Erythroblast (primary cell): ENCODE measurements around the gene MYO1E.

Source experiments
- GATA1 ChIP-seq: IDR thresholded peaks from 2 replicates; pipeline ENCODE4 v1.6.1; 2011; ENCODE audit warnings: low read depth, mild to moderate bottlenecking, control low read depth, low read length, moderate library complexity
- POLR2A ChIP-seq: IDR thresholded peaks from 2 replicates; pipeline ENCODE4 v1.6.1; 2011; ENCODE audit warnings: mild to moderate bottlenecking, low read length

DNA sequence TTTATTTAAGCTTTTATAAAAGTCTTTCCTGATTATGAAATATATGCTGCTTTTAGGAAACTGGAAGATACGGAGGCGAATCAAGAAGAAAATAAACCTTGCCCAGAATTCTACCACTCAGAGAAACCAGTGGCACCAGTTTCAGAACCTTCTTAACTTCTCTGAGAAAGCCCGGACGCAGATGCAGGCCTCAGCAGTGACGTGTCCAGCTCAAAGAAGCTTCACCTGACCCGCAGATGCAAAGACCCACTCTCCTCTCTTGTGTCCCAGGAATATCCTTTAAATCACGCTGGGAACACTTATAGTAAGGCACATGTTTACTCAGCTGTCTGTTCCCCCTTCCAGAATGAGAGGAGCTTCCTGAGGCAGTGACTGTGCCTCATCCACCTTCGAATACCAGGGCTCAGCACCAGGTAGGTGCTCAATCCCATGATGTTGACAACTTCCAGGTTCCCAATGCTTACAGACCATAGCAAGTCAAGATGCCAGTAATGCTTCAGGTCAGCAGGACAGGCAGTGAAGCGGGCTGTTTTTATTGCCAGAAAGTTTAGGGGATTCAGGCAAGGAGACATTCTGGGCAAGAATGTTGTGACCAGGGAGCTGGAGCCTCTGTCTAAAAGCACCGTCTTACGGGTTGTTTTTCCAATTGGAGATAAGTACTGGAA, 205.9 kb downstream of the MYO1E start:
- TF ChIP-seq POLR2A, result no peak
- no peak for TF ChIP-seq GATA1
